Neural cell (in vitro differentiated cells): Measurements from ENCODE around the gene ADSL. TPM values are rescaled to one million over a fixed set of nuclear protein-coding genes. Genes with fewer than 3 reads are reported as not detected.

Experiments
- H2AFZ ChIP-seq: fragments of 200-600, 300-800 bp; sonication (generic), shearing (Covaris generic); 2 replicates; pipeline ENCODE4 v1.6.0; 2014; ENCODE audit warnings: low read depth, mild to moderate bottlenecking, antibody characterized with exemption, low read length, moderate library complexity
- H3F3A ChIP-seq: fragments of 200-600 bp; shearing (Covaris generic); 2 replicates; pipeline ENCODE4 v1.6.1; 2016; ENCODE audit warnings: mild to moderate bottlenecking, moderate library complexity, mixed read lengths, antibody characterized with exemption, low read length; ENCODE audit not compliant: insufficient read depth, poor library complexity, severe bottlenecking
- H3K27ac ChIP-seq: fragments of 200-600, 300-800 bp; sonication (generic), shearing (Covaris generic); 2 replicates; pipeline ENCODE4 v1.5.1; 2014; ENCODE audit warnings: mild to moderate bottlenecking, low read length, moderate library complexity
- H3K27me3 ChIP-seq: fragments of 300-800, 200-600 bp; sonication (generic), shearing (Covaris generic); 2 replicates; pipeline ENCODE4 v1.6.0; 2014; ENCODE audit warnings: mild to moderate bottlenecking, low read depth, low read length, moderate library complexity; ENCODE audit not compliant: insufficient read depth
- H3K36me3 ChIP-seq: fragments of 300-800, 200-600 bp; sonication (generic), shearing (Covaris generic); 2 replicates; pipeline ENCODE4 v1.5.1; 2014; ENCODE audit warnings: mild to moderate bottlenecking, antibody characterized with exemption, low read length, moderate library complexity; ENCODE audit not compliant: insufficient read depth
- H3K4me2 ChIP-seq: fragments of 300-800, 200-600 bp; sonication (generic), shearing (Covaris generic); 2 replicates; pipeline ENCODE4 v1.6.0; 2014; ENCODE audit warnings: mild to moderate bottlenecking, low read length
- H3K4me3 ChIP-seq: fragments of 300-800, 200-600 bp; sonication (generic), shearing (Covaris generic); 2 replicates; pipeline ENCODE4 v1.5.1; 2014; ENCODE audit warnings: mild to moderate bottlenecking, low read length, moderate library complexity
- H3K79me2 ChIP-seq: fragments of 200-600 bp; shearing (Covaris generic); replicated peaks from 2 replicates; pipeline ENCODE4 v1.6.0; 2014; ENCODE audit warnings: mild to moderate bottlenecking, low read length, moderate library complexity; ENCODE audit not compliant: insufficient read depth
- H3K9ac ChIP-seq: fragments of 300-800, 200-600 bp; sonication (generic), shearing (Covaris generic); 2 replicates; pipeline ENCODE4 v1.6.1; 2016; ENCODE audit warnings: mild to moderate bottlenecking, low read length, mixed read lengths
- H3K9me2 ChIP-seq: fragments of 200-600 bp; shearing (Covaris generic); 2 replicates; pipeline ENCODE4 v1.6.1; 2016; ENCODE audit warnings: mild to moderate bottlenecking, low read length, mixed read lengths; ENCODE audit not compliant: insufficient read depth
- H3K9me3 ChIP-seq: fragments of 200-600, 300-800 bp; sonication (generic), shearing (Covaris generic); 2 replicates; pipeline ENCODE4 v1.6.1; 2016; ENCODE audit warnings: mild to moderate bottlenecking, mixed run types, low read length, moderate library complexity, mixed read lengths
- H4K20me1 ChIP-seq: fragments of 200-600 bp; shearing (Covaris generic); 2 replicates; pipeline ENCODE4 v1.6.1; 2016; ENCODE audit warnings: mild to moderate bottlenecking, mixed run types; ENCODE audit not compliant: insufficient read depth
- CTCF ChIP-seq: fragments of 450-650 bp; IDR thresholded peaks from 2 replicates; pipeline ENCODE4 v1.5.1; 2014; ENCODE audit warnings: antibody characterized with exemption, mild to moderate bottlenecking, moderate library complexity; ENCODE audit not compliant: poor library complexity, severe bottlenecking
- EP300 ChIP-seq: fragments of 450-650 bp; conservative IDR thresholded peaks from 2 replicates; pipeline ENCODE4 v1.6.1; 2014; ENCODE audit warnings: antibody characterized with exemption, mild to moderate bottlenecking, moderate library complexity; ENCODE audit not compliant: poor library complexity, severe bottlenecking
- EZH2 ChIP-seq: fragments of 200-600, 300-800 bp; shearing (Covaris generic), sonication (generic); IDR thresholded peaks from 2 replicates; pipeline ENCODE4 v1.6.1; 2014; ENCODE audit warnings: antibody characterized with exemption, low read length, borderline replicate concordance, mild to moderate bottlenecking; ENCODE audit not compliant: insufficient read depth, poor library complexity, severe bottlenecking
- MXI1 ChIP-seq: fragments of 450-650 bp; conservative IDR thresholded peaks from 2 replicates; pipeline ENCODE4 v1.6.1; 2014; ENCODE audit warnings: antibody characterized with exemption, mild to moderate bottlenecking; ENCODE audit not compliant: poor library complexity, severe bottlenecking
- POLR2AphosphoS5 ChIP-seq: IDR thresholded peaks from 2 replicates; pipeline ENCODE4 v1.6.1; 2012
- RAD21 ChIP-seq: fragments of 450-650 bp; conservative IDR thresholded peaks from 2 replicates; pipeline ENCODE4 v1.6.1; 2014; ENCODE audit warnings: antibody characterized with exemption, mild to moderate bottlenecking, moderate library complexity
- SMC3 ChIP-seq: fragments of 450-650 bp; conservative IDR thresholded peaks from 2 replicates; pipeline ENCODE4 v1.6.1; 2014; ENCODE audit warnings: antibody characterized with exemption, mild to moderate bottlenecking, moderate library complexity; ENCODE audit not compliant: poor library complexity
- TAF1 ChIP-seq: IDR thresholded peaks from 2 replicates; pipeline ENCODE4 v1.6.1; 2012; ENCODE audit warnings: low read depth
- polyA plus RNA-seq: library from polyadenylated mRNA; depleted of rRNA; stranded (reverse); fragments of >200 nt; gene quantifications from 2 replicates; pipeline ENCODE4 v1.2.3, GENCODE V29; 2014
- TF ChIP-seq, protein P1 (sequence below): IDR thresholded peaks from 2 replicates; pipeline ENCODE4 v1.6.1; 2012; ENCODE audit warnings: borderline replicate concordance

The ADSL gene
- polyA plus RNA-seq, 1 donor from 2014 or later, result 112 TPM

DNA sequence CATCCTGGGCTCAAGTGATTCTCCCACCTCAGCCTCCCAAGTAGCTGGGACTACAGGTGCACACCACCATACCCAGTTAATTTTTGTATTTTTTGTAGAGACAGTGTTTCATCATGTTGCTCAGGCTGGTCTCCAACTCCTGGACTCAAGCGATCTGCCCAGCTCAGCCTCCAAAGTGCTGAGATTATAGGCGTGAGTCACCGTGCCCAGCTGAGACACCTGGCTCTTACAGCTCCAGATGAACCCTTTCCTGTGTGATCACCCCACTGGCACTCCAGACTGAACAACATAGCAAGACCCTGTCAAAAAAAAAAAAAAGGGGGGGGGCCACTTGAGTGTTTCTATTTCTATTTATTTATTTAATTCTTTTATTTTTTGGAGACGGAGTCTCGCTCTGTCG lies 1.0 kb upstream of the ADSL start:
- Histone ChIP-seq H3K4me2 (peak overlapping the region; percentile 55), H3F3A (no peaks in the 10 kb centered on the region), H3K36me3 (no peaks in the 10 kb centered on the region), H3K4me3 (peak overlapping the region; percentile 91), H3K79me2 (peaks cover 17% of the 10 kb centered on the region), H4K20me1 (no peaks in the 10 kb centered on the region), H3K27ac (peak overlapping the region; percentile 74), H3K9me3 (no peaks in the 10 kb centered on the region), H3K27me3 (no peaks in the 10 kb centered on the region), H2AFZ (no peak overlapping the region), H3K9ac (peak overlapping the region; percentile 74), H3K9me2 (no peaks in the 10 kb centered on the region)
- TF ChIP-seq, protein P1, sequence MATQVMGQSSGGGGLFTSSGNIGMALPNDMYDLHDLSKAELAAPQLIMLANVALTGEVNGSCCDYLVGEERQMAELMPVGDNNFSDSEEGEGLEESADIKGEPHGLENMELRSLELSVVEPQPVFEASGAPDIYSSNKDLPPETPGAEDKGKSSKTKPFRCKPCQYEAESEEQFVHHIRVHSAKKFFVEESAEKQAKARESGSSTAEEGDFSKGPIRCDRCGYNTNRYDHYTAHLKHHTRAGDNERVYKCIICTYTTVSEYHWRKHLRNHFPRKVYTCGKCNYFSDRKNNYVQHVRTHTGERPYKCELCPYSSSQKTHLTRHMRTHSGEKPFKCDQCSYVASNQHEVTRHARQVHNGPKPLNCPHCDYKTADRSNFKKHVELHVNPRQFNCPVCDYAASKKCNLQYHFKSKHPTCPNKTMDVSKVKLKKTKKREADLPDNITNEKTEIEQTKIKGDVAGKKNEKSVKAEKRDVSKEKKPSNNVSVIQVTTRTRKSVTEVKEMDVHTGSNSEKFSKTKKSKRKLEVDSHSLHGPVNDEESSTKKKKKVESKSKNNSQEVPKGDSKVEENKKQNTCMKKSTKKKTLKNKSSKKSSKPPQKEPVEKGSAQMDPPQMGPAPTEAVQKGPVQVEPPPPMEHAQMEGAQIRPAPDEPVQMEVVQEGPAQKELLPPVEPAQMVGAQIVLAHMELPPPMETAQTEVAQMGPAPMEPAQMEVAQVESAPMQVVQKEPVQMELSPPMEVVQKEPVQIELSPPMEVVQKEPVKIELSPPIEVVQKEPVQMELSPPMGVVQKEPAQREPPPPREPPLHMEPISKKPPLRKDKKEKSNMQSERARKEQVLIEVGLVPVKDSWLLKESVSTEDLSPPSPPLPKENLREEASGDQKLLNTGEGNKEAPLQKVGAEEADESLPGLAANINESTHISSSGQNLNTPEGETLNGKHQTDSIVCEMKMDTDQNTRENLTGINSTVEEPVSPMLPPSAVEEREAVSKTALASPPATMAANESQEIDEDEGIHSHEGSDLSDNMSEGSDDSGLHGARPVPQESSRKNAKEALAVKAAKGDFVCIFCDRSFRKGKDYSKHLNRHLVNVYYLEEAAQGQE, result no peak
- TF ChIP-seq CTCF, result no peak
- TF ChIP-seq POLR2AphosphoS5, result no peak
- no peak for TF ChIP-seq RAD21
- no peak for TF ChIP-seq MXI1
- TF ChIP-seq EZH2, result no peak
- TF ChIP-seq EP300, result no peak
- TF ChIP-seq TAF1, result no peak

- Histone ChIP-seq H3F3A (no peaks in the 10 kb centered on the region), H4K20me1 (no peaks in the 10 kb centered on the region), H2AFZ (peak overlapping the region; percentile 70), H3K4me2 (peak overlapping the region; percentile 55), H3K27me3 (no peaks in the 10 kb centered on the region), H3K79me2 (peaks cover 17% of the 10 kb centered on the region), H3K9me2 (no peaks in the 10 kb centered on the region), H3K36me3 (no peaks in the 10 kb centered on the region), H3K9me3 (no peaks in the 10 kb centered on the region), H3K27ac (peak overlapping the region; percentile 74), H3K9ac (peak overlapping the region; percentile 74), H3K4me3 (peak overlapping the region; percentile 91)
- no peak for TF ChIP-seq EP300
- no peak for TF ChIP-seq RAD21
- no peak for TF ChIP-seq POLR2AphosphoS5
- no peak for TF ChIP-seq SMC3
- TF ChIP-seq, protein P1, result no peak
Observed at GRCh38 chr22:40345815-40346184, 500 bp upstream of the ADSL start.
